Calu3 (cell line): ENCODE data around the gene RAPGEF6. TPM values are rescaled to one million over a fixed set of nuclear protein-coding genes. Genes with fewer than 3 reads are reported as not detected.

Experiments
- BruUV-seq: library from RNA; stranded (reverse); fragments of 400-500 nt; replicated peaks from 2 replicates; lab custom pipeline; 2021; lab: Mats Ljungman, UMichigan
- CTCF ChIA-PET: fragments of 300-600 bp; sonication (Branson Sonifier 250); formaldehyde crosslinking; loops from one replicate; lab custom pipeline; 2022; ENCODE audit warnings: antibody characterized with exemption; lab: Charles Lee
- DNase-seq: peaks from one replicate; pipeline ENCODE4 v3.0.0; 2022
- H3K27ac Mint-ChIP-seq: one replicate; pipeline ENCODE4 v1.8.0; 2022; ENCODE audit warnings: mixed read lengths; ENCODE audit not compliant: unreplicated experiment
- H3K27me3 Mint-ChIP-seq: one replicate; pipeline ENCODE4 v1.8.0; 2022; ENCODE audit warnings: mixed read lengths; ENCODE audit not compliant: unreplicated experiment
- H3K36me3 Mint-ChIP-seq: one replicate; pipeline ENCODE4 v1.8.0; 2022; ENCODE audit warnings: mild to moderate bottlenecking, moderate library complexity, mixed read lengths; ENCODE audit not compliant: insufficient read depth, unreplicated experiment
- H3K4me1 Mint-ChIP-seq: one replicate; pipeline ENCODE4 v1.8.0; 2022; ENCODE audit warnings: mild to moderate bottlenecking, low read depth, mixed read lengths; ENCODE audit not compliant: unreplicated experiment
- H3K4me3 Mint-ChIP-seq: one replicate; pipeline ENCODE4 v1.8.0; 2022; ENCODE audit warnings: mild to moderate bottlenecking, low read depth, moderate library complexity, mixed read lengths; ENCODE audit not compliant: unreplicated experiment
- H3K9me3 Mint-ChIP-seq: one replicate; pipeline ENCODE4 v1.8.0; 2022; ENCODE audit warnings: low read depth, mixed read lengths; ENCODE audit not compliant: unreplicated experiment
- intact Hi-C: fragments of 100-400 bp; cut with micrococcal nuclease; formaldehyde crosslinking; loops from one replicate; pipeline ENCODE4 v1.10.0; 2022; ENCODE audit not compliant: unreplicated experiment
- total RNA-seq: library from RNA; stranded (reverse); gene quantifications from 2 replicates; pipeline ENCODE4 v1.2.3, GENCODE V29; 2022
- TF ChIP-seq, protein P1 (sequence below): fragments of 200-600 bp; IDR thresholded peaks from one replicate; pipeline ENCODE4 v1.8.0; 2022; ENCODE audit warnings: antibody characterized with exemption; ENCODE audit not compliant: unreplicated experiment

RAPGEF6 gene
- total RNA-seq, 1 experiment from 2014 or later: 27.3 TPM

DNA sequence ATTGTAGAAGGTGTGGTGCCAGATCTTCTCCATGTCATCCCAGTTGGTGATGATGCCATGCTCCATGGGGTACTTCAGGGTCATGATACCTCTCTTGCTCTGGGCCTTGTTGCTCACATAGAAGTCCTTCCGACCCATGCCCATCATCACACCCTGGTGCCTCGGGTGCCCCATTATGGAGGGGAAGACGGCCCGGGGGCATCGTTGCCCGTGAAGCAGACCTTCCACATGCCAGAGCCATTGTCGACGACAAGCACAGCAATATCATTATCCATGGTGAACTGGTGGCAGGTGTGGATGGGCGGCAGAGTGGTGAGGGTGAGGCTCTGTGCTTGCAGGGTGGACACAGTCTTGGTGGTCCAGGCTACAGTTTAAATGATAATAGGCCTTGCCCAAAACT, 24.8 kb upstream of the RAPGEF6 start:
- intact Hi-C loops: no loop called here
- Mint-ChIP-seq H3K9me3 (peaks cover 4% of the 10 kb centered on the region), H3K4me3 (no peak overlapping the region), H3K27me3 (no peaks in the 10 kb centered on the region), H3K27ac (no peak overlapping the region), H3K4me1 (peaks cover under 1% of the 10 kb centered on the region), H3K36me3 (peaks cover 48% of the 10 kb centered on the region)
- no TSS peak for BruUV-seq
- CTCF ChIA-PET: interaction anchor here (0.6 kb wide), 1 partner anchor 13 kb away, joined by 4 read pairs; no protein-coding TSS in a partner anchor
- TF ChIP-seq, protein P1, sequence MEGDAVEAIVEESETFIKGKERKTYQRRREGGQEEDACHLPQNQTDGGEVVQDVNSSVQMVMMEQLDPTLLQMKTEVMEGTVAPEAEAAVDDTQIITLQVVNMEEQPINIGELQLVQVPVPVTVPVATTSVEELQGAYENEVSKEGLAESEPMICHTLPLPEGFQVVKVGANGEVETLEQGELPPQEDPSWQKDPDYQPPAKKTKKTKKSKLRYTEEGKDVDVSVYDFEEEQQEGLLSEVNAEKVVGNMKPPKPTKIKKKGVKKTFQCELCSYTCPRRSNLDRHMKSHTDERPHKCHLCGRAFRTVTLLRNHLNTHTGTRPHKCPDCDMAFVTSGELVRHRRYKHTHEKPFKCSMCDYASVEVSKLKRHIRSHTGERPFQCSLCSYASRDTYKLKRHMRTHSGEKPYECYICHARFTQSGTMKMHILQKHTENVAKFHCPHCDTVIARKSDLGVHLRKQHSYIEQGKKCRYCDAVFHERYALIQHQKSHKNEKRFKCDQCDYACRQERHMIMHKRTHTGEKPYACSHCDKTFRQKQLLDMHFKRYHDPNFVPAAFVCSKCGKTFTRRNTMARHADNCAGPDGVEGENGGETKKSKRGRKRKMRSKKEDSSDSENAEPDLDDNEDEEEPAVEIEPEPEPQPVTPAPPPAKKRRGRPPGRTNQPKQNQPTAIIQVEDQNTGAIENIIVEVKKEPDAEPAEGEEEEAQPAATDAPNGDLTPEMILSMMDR: no peak
- no peak for DNase-seq

DNA sequence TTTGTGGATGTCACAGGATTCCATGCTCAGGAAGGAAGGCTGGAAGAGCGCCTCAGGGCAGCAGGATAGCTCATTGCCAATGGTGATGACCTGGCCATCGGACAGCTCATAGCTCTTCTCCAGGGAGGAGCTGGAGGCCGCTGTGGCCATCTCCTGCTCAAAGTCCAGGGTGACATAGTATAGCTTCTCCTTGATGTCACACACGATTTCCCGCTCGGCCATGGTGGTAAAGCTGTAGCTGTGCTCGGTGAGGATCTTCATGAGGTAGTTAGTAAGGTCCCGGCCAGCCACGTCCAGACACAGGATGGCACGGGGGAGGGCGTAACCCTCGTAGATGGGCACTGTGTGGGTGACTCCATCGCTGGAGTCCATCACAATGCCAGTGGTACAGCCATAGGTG, 24.3 kb upstream of the RAPGEF6 start:
- CTCF ChIA-PET: interaction anchor here (0.6 kb wide), 1 partner anchor 12 kb away, joined by 4 read pairs; no protein-coding TSS in a partner anchor
- peaks cover 4% of the 10 kb centered on the region for H3K9me3 Mint-ChIP-seq
- H3K27ac Mint-ChIP-seq: no peak overlapping the region
- peaks cover 48% of the 10 kb centered on the region for H3K36me3 Mint-ChIP-seq
- no peak for DNase-seq
- intact Hi-C loops: no loop called here
- no peak overlapping the region for H3K4me3 Mint-ChIP-seq
- H3K27me3 Mint-ChIP-seq: no peaks in the 10 kb centered on the region
- peaks cover 6% of the 10 kb centered on the region for H3K4me1 Mint-ChIP-seq
- TF ChIP-seq, protein P1: no peak
- BruUV-seq: no TSS peak

DNA sequence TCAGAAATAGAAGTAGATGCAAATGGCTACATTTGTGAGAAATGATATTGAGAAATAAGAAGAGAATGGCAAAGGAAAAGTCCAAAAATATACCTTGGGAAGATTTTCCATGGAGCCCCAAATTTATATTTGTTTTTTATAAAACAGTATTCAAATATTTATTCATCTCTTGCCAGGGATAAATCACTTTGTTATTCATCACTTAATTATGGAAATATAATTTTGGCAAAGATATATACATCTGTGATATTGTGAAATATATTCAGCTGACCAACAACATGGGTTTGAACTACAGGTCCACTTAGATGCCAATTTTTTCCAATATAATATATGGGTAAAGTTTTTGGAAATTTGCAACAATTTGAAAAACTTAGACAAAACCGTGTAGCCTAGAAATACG, 19.7 kb upstream of the RAPGEF6 start:
- BruUV-seq: no TSS peak
- Mint-ChIP-seq H3K27me3 (no peaks in the 10 kb centered on the region), H3K27ac (no peak overlapping the region), H3K4me1 (peaks cover 9% of the 10 kb centered on the region), H3K4me3 (no peak overlapping the region), H3K9me3 (no peaks in the 10 kb centered on the region), H3K36me3 (peaks cover 37% of the 10 kb centered on the region)
- TF ChIP-seq, protein P1: no peak
- DNase-seq: no peak
- CTCF ChIA-PET: interaction anchor here (0.7 kb wide), 1 partner anchor 13 kb away, joined by 3 read pairs; no protein-coding TSS in a partner anchor
- intact Hi-C loops: no loop called here

DNA sequence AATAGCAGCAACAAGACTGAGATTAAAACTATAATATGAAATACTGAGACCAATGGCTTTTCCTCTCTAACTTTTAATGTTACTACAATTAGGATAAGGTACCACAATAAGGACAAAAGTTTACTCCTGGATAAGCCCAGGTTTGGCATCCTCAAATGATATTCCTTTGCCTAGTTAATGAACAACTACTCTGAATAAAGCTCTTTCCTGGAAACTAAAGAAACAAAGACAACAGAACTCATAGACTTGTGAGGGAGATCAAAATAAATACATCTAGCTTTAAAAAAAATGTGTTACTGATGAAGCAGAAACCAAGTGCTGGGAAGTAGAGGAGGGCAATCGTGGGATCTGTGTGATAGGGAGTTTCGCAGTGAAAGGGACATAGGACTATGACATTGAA, 19.3 kb upstream of the RAPGEF6 start:
- no peak overlapping the region for H3K27ac Mint-ChIP-seq
- no TSS peak for BruUV-seq
- no peaks in the 10 kb centered on the region for H3K27me3 Mint-ChIP-seq
- H3K4me1 Mint-ChIP-seq: peaks cover 9% of the 10 kb centered on the region
- intact Hi-C loops: no loop called here
- no peak overlapping the region for H3K4me3 Mint-ChIP-seq
- peaks cover 35% of the 10 kb centered on the region for H3K36me3 Mint-ChIP-seq
- DNase-seq: no peak
- TF ChIP-seq, protein P1: no peak
- H3K9me3 Mint-ChIP-seq: no peaks in the 10 kb centered on the region
- CTCF ChIA-PET: no interaction called here
